Measurements from ENCODE around the gene MRNIP. TPM values are rescaled to one million over a fixed set of nuclear protein-coding genes. Genes with fewer than 3 reads are reported as not detected.

Gene MRNIP
- total and polyA plus RNA-seq, 8 donors, result 8.0 to 46.0 (median 27.1) TPM

GRCh38 chr5:179880848-179881590 lies 22.4 kb upstream of the MRNIP start:
- Histone ChIP-seq H3K9me3 (peaks cover 0 to 24% (median 12%) of the 10 kb centered on the region in 4 donors), H3K4me1 (no peaks in the 10 kb centered on the region), H3K27me3 (no peaks in the 10 kb centered on the region), H3K4me3 (no peak overlapping the region), H3K27ac (no peak overlapping the region), H3K36me3 (peaks cover 43 to 97% (median 90%) of the 10 kb centered on the region in 4 donors)
- 87 to 91% (median 90%) methylated on average over 25 of the region's 25 CpGs for WGBS, 5 donors
- intact Hi-C loops (cut with DNase I; ENCODE audit: low total_unique reads), result no loop called here
- no peak for DNase-seq
- TF ChIP-seq POLR2A (IDR thresholded peaks at IDR 0.05), result no peak
- no peak for TF ChIP-seq CTCF (IDR thresholded peaks at IDR 0.05)
- no peak for TF ChIP-seq EP300 (IDR thresholded peaks at IDR 0.05)

DNA sequence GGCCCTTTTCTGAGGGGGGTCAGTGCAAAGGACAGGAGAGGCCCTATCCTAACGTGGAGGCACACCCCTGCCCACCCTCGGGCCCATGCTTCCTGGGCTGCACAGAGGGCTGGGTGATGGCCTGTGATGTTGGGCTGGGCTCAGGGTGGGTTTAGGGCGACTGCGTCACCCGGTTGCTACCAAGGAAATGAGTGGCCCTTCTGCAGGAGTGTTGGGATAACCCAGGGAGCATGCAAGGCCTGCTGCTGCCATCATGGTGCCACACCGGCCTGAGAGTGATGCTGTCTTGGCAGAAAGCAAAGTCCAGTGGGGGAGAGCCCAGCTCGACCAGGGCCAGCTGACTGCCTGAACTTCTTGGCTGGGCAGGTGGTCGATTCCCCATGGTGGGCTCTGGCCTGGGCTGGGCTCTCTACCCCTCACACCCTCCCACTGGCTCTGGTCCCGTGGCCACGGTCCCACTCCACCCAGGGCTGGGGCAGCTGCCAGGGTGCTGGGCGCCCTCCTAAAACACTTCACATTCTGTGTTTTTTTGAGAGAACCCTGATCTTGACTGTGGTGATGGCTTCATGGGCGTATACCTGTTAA lies 21.5 kb upstream of the MRNIP start:
- WGBS, 5 donors, result 87 to 94% (median 91%) methylated on average over 8 to 12 of the region's 12 CpGs
- Histone ChIP-seq H3K36me3 (peaks cover 52 to 97% (median 90%) of the 10 kb centered on the region in 4 donors), H3K27me3 (no peaks in the 10 kb centered on the region), H3K9me3 (peaks cover 0 to 24% (median 12%) of the 10 kb centered on the region in 4 donors), H3K4me3 (no peak overlapping the region), H3K4me1 (no peaks in the 10 kb centered on the region), H3K27ac (no peak overlapping the region)
- intact Hi-C loops (cut with DNase I; ENCODE audit: low total_unique reads), result no loop called here
- DNase-seq, result no peak
- TF ChIP-seq EP300 (IDR thresholded peaks at IDR 0.05), result no peak
- no peak for TF ChIP-seq CTCF (IDR thresholded peaks at IDR 0.05)
- no peak for TF ChIP-seq POLR2A (IDR thresholded peaks at IDR 0.05)
- no peak for TF ChIP-seq POLR2AphosphoS5 (IDR thresholded peaks at IDR 0.05)

DNA sequence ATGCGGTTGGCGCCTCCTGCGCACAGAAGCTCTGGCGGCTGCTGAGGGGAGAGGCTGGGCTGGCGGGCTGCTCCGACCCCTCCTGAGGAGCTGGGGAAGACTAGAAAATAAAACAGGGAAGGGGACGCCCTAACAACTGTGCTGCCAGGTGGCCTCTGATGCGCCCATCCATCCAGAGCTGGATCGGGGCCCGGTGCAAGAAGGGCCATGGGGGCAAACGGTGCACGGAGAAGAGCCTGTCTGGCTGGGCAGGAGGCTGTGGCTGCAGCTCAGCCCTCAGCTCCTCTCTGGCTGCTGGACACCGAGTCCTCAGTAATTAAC lies 21.0 kb upstream of the MRNIP start:
- Histone ChIP-seq H3K36me3 (peaks cover 53 to 97% (median 90%) of the 10 kb centered on the region in 4 donors), H3K4me1 (no peaks in the 10 kb centered on the region), H3K27me3 (no peaks in the 10 kb centered on the region), H3K27ac (no peak overlapping the region), H3K9me3 (peaks cover 0 to 24% (median 12%) of the 10 kb centered on the region in 4 donors), H3K4me3 (no peak overlapping the region)
- DNase-seq, result no peak
- intact Hi-C loops (cut with DNase I; ENCODE audit: low total_unique reads), result no loop called here
- TF ChIP-seq EP300 (IDR thresholded peaks at IDR 0.05) (no peak), POLR2AphosphoS5 (IDR thresholded peaks at IDR 0.05) (no peak), POLR2A (IDR thresholded peaks at IDR 0.05) (no peak), CTCF (IDR thresholded peaks at IDR 0.05) (no peak)
- WGBS, 5 donors, result 86 to 96% (median 93%) methylated on average over 8 to 13 of the region's 13 CpGs

DNA sequence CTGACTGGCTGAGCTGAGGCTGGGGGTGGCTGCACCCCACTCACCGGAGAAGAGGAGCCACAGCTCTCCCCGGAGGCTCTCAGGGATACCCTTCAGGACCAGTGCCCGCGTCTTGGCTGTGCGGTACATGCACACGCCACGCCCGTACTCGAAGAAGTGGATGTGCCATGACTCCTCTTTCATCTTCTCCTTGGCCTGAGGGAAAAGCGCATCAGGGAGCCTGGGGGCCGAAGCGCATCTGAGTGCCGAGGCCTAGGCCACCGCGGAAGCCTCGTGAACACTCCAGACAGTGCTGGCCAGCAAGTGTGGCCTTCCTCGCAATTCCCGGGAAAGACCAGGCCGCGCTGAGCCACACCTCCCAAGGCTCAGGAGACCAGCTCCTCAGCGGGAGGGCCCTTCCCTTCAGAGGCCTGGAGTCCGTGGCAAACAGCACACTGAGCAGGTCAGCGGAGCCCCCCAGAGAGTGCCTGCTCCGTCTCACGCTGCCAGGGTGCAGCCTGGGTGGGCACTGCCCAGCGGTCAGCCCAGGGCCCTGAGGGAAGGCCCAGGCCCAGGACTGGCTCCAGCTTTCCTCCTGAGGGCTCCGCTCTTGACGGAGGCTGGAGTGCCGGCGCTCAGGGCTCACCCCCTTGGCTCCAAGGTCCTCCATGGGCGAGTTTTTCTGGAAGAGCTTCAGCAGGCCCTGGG lies 20.5 kb upstream of the MRNIP start:
- peaks cover 0 to 20% (median 11%) of the 10 kb centered on the region in 4 donors for H3K9me3 ChIP-seq
- H3K36me3 ChIP-seq, result peaks cover 49 to 97% (median 90%) of the 10 kb centered on the region in 4 donors
- no peaks in the 10 kb centered on the region for H3K4me1 ChIP-seq
- no peak overlapping the region for H3K27ac ChIP-seq
- WGBS, 5 donors, result 92 to 96% (median 94%) methylated on average over 15 to 31 of the region's 31 CpGs
- no peak for DNase-seq
- no peak overlapping the region for H3K4me3 ChIP-seq
- no peaks in the 10 kb centered on the region for H3K27me3 ChIP-seq
- TF ChIP-seq EP300 (IDR thresholded peaks at IDR 0.05) (no peak), POLR2A (IDR thresholded peaks at IDR 0.05) (no peak), POLR2AphosphoS5 (IDR thresholded peaks at IDR 0.05) (no peak), CTCF (IDR thresholded peaks at IDR 0.05) (no peak)
- intact Hi-C loops (cut with DNase I; ENCODE audit: low total_unique reads), result no loop called here
